Spleen (tissue), 7 donors: ENCODE measurements around the gene NEO1.

Experiments
- POLR2A ChIP-seq, 3 donors: fragments of 450-650 bp; IDR thresholded peaks; one replicate each; pipeline ENCODE4 v1.5.1; 2017; ENCODE audit warnings: antibody characterized with exemption in 3 of 3, mild to moderate bottlenecking in 1 of 3
- TF ChIP-seq, protein P1 (sequence below), 11 experiments: fragments of 200-600 bp in 7 of 11; fragments of 450-650 bp in 4 of 11; sonication (generic) in 4 of 11; IDR thresholded peaks in 8 of 11; conservative IDR thresholded peaks in 3 of 11; 1 replicate in 7 of 11; 2 replicates in 4 of 11; pipeline versions ENCODE4 v1.4.0 to v1.8.0; 2016 to 2021; ENCODE audit warnings: antibody characterized with exemption in 11 of 11, inconsistent platforms in 4 of 11, mild to moderate bottlenecking in 1 of 11
- donor health status: DM: no; HTN: no; CAD: no; lungs with moderate emphysema.
- donor health status: DM: no; HTN: no; CAD: no.
- donor health status: DM: no; HTN: no; CAD: no.

GRCh38 chr15:73320619-73321180 lies 268.4 kb downstream of the NEO1 start:
- no peak for TF ChIP-seq POLR2A (IDR thresholded peaks at IDR 0.05)
- TF ChIP-seq, protein P1, sequence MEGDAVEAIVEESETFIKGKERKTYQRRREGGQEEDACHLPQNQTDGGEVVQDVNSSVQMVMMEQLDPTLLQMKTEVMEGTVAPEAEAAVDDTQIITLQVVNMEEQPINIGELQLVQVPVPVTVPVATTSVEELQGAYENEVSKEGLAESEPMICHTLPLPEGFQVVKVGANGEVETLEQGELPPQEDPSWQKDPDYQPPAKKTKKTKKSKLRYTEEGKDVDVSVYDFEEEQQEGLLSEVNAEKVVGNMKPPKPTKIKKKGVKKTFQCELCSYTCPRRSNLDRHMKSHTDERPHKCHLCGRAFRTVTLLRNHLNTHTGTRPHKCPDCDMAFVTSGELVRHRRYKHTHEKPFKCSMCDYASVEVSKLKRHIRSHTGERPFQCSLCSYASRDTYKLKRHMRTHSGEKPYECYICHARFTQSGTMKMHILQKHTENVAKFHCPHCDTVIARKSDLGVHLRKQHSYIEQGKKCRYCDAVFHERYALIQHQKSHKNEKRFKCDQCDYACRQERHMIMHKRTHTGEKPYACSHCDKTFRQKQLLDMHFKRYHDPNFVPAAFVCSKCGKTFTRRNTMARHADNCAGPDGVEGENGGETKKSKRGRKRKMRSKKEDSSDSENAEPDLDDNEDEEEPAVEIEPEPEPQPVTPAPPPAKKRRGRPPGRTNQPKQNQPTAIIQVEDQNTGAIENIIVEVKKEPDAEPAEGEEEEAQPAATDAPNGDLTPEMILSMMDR (IDR thresholded peaks at IDR 0.05 in 8 of 11, conservative IDR thresholded peaks at IDR 0.05 in 3 of 11): no peak
